GM10248 (cell line): ENCODE results near the gene PRDX2.

Experiments used
- CTCF ChIA-PET: fragments of 300-600 bp; sonication (Branson Sonifier 250); formaldehyde crosslinking; extraction: SDS; loops from one replicate; lab custom pipeline; 2021; ENCODE audit warnings: antibody characterized with exemption; lab: Yijun Ruan, JAX
- POLR2A ChIA-PET: fragments of 350-650 bp; sonication (Branson Sonifier 250); formaldehyde crosslinking; extraction: SDS; loops from one replicate; lab custom pipeline; 2020; ENCODE audit warnings: antibody characterized with exemption; lab: Yijun Ruan, JAX
- DNase-seq: peaks from one replicate; pipeline ENCODE4 v3.0.0; 2012; ENCODE audit errors: extremely low spot score
- CTCF ChIP-seq: IDR thresholded peaks from 2 replicates; pipeline ENCODE4 v1.5.1; 2012; ENCODE audit warnings: mild to moderate bottlenecking, low read depth; ENCODE audit errors: extremely low read depth, missing control alignments, control extremely low read depth

Gene PRDX2

GRCh38 chr19:12749938-12750521, 51.6 kb downstream of the PRDX2 start:
- CTCF ChIA-PET: interaction anchor here (0.6 to 23.7 kb wide), 2 partner anchors 12 to 214 kb away, joined by 3 to 412 read pairs; no protein-coding TSS in a partner anchor
- TF ChIP-seq CTCF: no peak
- POLR2A ChIA-PET: no interaction called here
- no peak for DNase-seq

GRCh38 chr19:12748489-12748888, 53.1 kb downstream of the PRDX2 start:
- no peak for DNase-seq
- TF ChIP-seq CTCF: no peak
- ChIA-PET POLR2A (no interaction called here), CTCF (interaction anchor here (1.3 to 23.7 kb wide), 2 partner anchors 9 to 14 kb away, joined by 3 to 412 read pairs; no protein-coding TSS in a partner anchor)
